WTC11 (cell line): Measurements from ENCODE around the gene METRNL. TPM values are rescaled to one million over a fixed set of nuclear protein-coding genes. Genes with fewer than 3 reads are reported as not detected.

Source experiments
- ATAC-seq: fragments of 200-7000 bp; cut with Tn5 transposase; 2 replicates; pipeline ENCODE4 v1.10.0; 2021; ENCODE audit warnings: mild to moderate bottlenecking, moderate library complexity
- CTCF ChIA-PET: fragments of 300-600 bp; sonication (Branson Sonifier 250); formaldehyde crosslinking; loops from one replicate; lab custom pipeline; 2021; ENCODE audit warnings: antibody characterized with exemption; lab: Charles Lee
- POLR2A ChIA-PET: fragments of 350-600 bp; sonication (Branson Sonifier 250); formaldehyde crosslinking; loops from one replicate; lab custom pipeline; 2021; ENCODE audit warnings: antibody characterized with exemption; lab: Charles Lee
- DNase-seq: peaks from one replicate; pipeline ENCODE4 v3.0.0; 2021; ENCODE audit warnings: low spot score
- H3K27ac Mint-ChIP-seq: 2 replicates; pipeline ENCODE4 v1.8.0; 2021; ENCODE audit warnings: mixed read lengths
- H3K27me3 Mint-ChIP-seq: 2 replicates; pipeline ENCODE4 v1.8.0; 2021; ENCODE audit warnings: low read depth, mild to moderate bottlenecking, moderate library complexity, mixed read lengths
- H3K36me3 Mint-ChIP-seq: 2 replicates; pipeline ENCODE4 v1.8.0; 2021; ENCODE audit warnings: mixed read lengths
- H3K4me1 Mint-ChIP-seq: 2 replicates; pipeline ENCODE4 v1.8.0; 2022; ENCODE audit warnings: mixed read lengths
- H3K4me3 Mint-ChIP-seq: 2 replicates; pipeline ENCODE4 v1.8.0; 2021; ENCODE audit warnings: mild to moderate bottlenecking, moderate library complexity, mixed read lengths
- H3K9me3 Mint-ChIP-seq: 2 replicates; pipeline ENCODE4 v1.8.0; 2021; ENCODE audit warnings: mixed read lengths
- ELF4 ChIP-seq: sonication (generic); formaldehyde crosslinking; IDR thresholded peaks from 2 replicates; pipeline ENCODE4 v1.8.1; 2022; ENCODE audit warnings: low read depth, mild to moderate bottlenecking, moderate library complexity, missing genetic modification reagents
- FOXP1 ChIP-seq: sonication (generic); formaldehyde crosslinking; IDR thresholded peaks from 2 replicates; pipeline ENCODE4 v1.8.0; 2022; ENCODE audit warnings: missing genetic modification reagents, mild to moderate bottlenecking, moderate library complexity, borderline replicate concordance
- HMGA2 ChIP-seq: fragments of 250-450 bp; sonication (Bioruptor Pico); IDR thresholded peaks from 2 replicates; pipeline ENCODE4 v1.4.0; 2021; ENCODE audit warnings: mild to moderate bottlenecking, moderate library complexity
- NR1H2 ChIP-seq: sonication (generic); formaldehyde crosslinking; IDR thresholded peaks from 2 replicates; pipeline ENCODE4 v1.9.0; 2021; ENCODE audit warnings: mild to moderate bottlenecking, moderate library complexity, missing genetic modification reagents
- PRRX2 ChIP-seq: fragments of 250-450 bp; sonication (Bioruptor Pico); IDR thresholded peaks from 2 replicates; pipeline ENCODE4 v1.8.0; 2021; ENCODE audit warnings: mild to moderate bottlenecking
- STAT6 ChIP-seq: sonication (generic); formaldehyde crosslinking; conservative IDR thresholded peaks from 2 replicates; pipeline ENCODE4 v1.8.1; 2023; ENCODE audit warnings: mild to moderate bottlenecking, low read depth, missing genetic modification reagents, moderate library complexity
- ZBTB43 ChIP-seq: sonication (generic); formaldehyde crosslinking; IDR thresholded peaks from 2 replicates; pipeline ENCODE4 v1.8.1; 2023; ENCODE audit warnings: mild to moderate bottlenecking, missing genetic modification reagents
- ZNF219 ChIP-seq: sonication (generic); formaldehyde crosslinking; IDR thresholded peaks from 2 replicates; pipeline ENCODE4 v1.8.0; 2023; ENCODE audit warnings: missing genetic modification reagents, mild to moderate bottlenecking, borderline replicate concordance
- ZNF232 ChIP-seq: sonication (generic); formaldehyde crosslinking; IDR thresholded peaks from 2 replicates; pipeline ENCODE4 v1.8.0; 2022; ENCODE audit warnings: mild to moderate bottlenecking, missing genetic modification reagents
- ZNF416 ChIP-seq: fragments of 250-450 bp; sonication (Bioruptor Pico); IDR thresholded peaks from 2 replicates; pipeline ENCODE4 v1.9.0; 2021; ENCODE audit warnings: mild to moderate bottlenecking, inconsistent platforms
- total RNA-seq: library from RNA; stranded (reverse); gene quantifications from 3 replicates; pipeline ENCODE4 v1.2.3, GENCODE V29; 2021
- TF ChIP-seq, protein P1 (sequence below): sonication (generic); formaldehyde crosslinking; IDR thresholded peaks from 2 replicates; pipeline ENCODE4 v1.8.1; 2022; ENCODE audit warnings: low read depth, missing genetic modification reagents, borderline replicate concordance
- TF ChIP-seq, protein P2 (sequence below): sonication (generic); formaldehyde crosslinking; IDR thresholded peaks from 2 replicates; pipeline ENCODE4 v1.8.0; 2023; ENCODE audit warnings: missing genetic modification reagents, mild to moderate bottlenecking, borderline replicate concordance
- TF ChIP-seq, protein P3 (sequence below): sonication (generic); formaldehyde crosslinking; IDR thresholded peaks from 2 replicates; pipeline ENCODE4 v1.8.1; 2022; ENCODE audit warnings: mild to moderate bottlenecking, missing genetic modification reagents, moderate library complexity, borderline replicate concordance

METRNL gene
- total RNA-seq, 1 experiment from 2014 or later, result 27.7 TPM

GRCh38 chr17:83123896-83124801 is 44.7 kb downstream of the METRNL start (continued):
- no peak for TF ChIP-seq ZBTB43 (CRISPR knock-in tag)

GRCh38 chr17:83124871-83125514 is 45.6 kb downstream of the METRNL start:
- H3K36me3 Mint-ChIP-seq, result no peaks in the 10 kb centered on the region; the same call in 1 of the 2 replicates

More at GRCh38 chr17:83124871-83125514, 45.6 kb downstream of the METRNL start:
- no peak for ATAC-seq
- Mint-ChIP-seq H3K4me3 (no peak overlapping the region), H3K4me1 (peaks cover 17% of the 10 kb centered on the region), H3K9me3 (no peaks in the 10 kb centered on the region), H3K27ac (no peak overlapping the region), H3K27me3 (peaks cover 14% of the 10 kb centered on the region)
- CTCF ChIA-PET, result no interaction called here
- DNase-seq, result no peak
- POLR2A ChIA-PET, result no interaction called here
- TF ChIP-seq PRRX2 (CRISPR knock-in tag) (no peak), ZNF232 (no peak), NR1H2 (no peak), ZNF219 (CRISPR knock-in tag) (no peak), ELF4 (no peak), HMGA2 (CRISPR knock-in tag) (no peak), STAT6 (CRISPR knock-in tag) (no peak), ZNF416 (CRISPR knock-in tag) (no peak), FOXP1 (CRISPR knock-in tag) (no peak)
- TF ChIP-seq, protein P1, sequence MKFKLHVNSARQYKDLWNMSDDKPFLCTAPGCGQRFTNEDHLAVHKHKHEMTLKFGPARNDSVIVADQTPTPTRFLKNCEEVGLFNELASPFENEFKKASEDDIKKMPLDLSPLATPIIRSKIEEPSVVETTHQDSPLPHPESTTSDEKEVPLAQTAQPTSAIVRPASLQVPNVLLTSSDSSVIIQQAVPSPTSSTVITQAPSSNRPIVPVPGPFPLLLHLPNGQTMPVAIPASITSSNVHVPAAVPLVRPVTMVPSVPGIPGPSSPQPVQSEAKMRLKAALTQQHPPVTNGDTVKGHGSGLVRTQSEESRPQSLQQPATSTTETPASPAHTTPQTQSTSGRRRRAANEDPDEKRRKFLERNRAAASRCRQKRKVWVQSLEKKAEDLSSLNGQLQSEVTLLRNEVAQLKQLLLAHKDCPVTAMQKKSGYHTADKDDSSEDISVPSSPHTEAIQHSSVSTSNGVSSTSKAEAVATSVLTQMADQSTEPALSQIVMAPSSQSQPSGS (CRISPR knock-in tag), result no peak
- TF ChIP-seq, protein P2, sequence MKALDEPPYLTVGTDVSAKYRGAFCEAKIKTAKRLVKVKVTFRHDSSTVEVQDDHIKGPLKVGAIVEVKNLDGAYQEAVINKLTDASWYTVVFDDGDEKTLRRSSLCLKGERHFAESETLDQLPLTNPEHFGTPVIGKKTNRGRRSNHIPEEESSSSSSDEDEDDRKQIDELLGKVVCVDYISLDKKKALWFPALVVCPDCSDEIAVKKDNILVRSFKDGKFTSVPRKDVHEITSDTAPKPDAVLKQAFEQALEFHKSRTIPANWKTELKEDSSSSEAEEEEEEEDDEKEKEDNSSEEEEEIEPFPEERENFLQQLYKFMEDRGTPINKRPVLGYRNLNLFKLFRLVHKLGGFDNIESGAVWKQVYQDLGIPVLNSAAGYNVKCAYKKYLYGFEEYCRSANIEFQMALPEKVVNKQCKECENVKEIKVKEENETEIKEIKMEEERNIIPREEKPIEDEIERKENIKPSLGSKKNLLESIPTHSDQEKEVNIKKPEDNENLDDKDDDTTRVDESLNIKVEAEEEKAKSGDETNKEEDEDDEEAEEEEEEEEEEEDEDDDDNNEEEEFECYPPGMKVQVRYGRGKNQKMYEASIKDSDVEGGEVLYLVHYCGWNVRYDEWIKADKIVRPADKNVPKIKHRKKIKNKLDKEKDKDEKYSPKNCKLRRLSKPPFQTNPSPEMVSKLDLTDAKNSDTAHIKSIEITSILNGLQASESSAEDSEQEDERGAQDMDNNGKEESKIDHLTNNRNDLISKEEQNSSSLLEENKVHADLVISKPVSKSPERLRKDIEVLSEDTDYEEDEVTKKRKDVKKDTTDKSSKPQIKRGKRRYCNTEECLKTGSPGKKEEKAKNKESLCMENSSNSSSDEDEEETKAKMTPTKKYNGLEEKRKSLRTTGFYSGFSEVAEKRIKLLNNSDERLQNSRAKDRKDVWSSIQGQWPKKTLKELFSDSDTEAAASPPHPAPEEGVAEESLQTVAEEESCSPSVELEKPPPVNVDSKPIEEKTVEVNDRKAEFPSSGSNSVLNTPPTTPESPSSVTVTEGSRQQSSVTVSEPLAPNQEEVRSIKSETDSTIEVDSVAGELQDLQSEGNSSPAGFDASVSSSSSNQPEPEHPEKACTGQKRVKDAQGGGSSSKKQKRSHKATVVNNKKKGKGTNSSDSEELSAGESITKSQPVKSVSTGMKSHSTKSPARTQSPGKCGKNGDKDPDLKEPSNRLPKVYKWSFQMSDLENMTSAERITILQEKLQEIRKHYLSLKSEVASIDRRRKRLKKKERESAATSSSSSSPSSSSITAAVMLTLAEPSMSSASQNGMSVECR (CRISPR knock-in tag), result no peak
- TF ChIP-seq, protein P3, sequence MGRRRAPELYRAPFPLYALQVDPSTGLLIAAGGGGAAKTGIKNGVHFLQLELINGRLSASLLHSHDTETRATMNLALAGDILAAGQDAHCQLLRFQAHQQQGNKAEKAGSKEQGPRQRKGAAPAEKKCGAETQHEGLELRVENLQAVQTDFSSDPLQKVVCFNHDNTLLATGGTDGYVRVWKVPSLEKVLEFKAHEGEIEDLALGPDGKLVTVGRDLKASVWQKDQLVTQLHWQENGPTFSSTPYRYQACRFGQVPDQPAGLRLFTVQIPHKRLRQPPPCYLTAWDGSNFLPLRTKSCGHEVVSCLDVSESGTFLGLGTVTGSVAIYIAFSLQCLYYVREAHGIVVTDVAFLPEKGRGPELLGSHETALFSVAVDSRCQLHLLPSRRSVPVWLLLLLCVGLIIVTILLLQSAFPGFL (CRISPR knock-in tag), result no peak
